ENCODE data around the gene PIK3R5.

DNA sequence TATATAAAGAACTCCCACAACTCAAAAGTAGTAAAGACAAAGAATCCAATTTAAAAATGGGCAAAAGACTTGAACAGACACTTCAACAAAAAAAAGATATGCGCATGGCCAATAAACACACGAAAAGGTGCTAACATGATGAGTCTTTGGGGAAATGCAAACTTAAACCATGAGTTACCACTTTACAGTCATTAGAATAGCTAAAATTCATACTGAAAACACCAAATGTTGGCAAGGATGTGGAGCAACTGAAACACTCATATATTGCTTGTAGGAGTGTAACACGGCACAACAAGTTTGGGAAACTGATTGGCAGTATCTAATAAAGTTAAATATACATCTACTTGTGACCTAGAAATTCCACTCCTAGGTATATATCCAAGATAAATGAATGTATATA is 3.0 kb upstream of the PIK3R5 start:
- TF ChIP-seq, protein P1, sequence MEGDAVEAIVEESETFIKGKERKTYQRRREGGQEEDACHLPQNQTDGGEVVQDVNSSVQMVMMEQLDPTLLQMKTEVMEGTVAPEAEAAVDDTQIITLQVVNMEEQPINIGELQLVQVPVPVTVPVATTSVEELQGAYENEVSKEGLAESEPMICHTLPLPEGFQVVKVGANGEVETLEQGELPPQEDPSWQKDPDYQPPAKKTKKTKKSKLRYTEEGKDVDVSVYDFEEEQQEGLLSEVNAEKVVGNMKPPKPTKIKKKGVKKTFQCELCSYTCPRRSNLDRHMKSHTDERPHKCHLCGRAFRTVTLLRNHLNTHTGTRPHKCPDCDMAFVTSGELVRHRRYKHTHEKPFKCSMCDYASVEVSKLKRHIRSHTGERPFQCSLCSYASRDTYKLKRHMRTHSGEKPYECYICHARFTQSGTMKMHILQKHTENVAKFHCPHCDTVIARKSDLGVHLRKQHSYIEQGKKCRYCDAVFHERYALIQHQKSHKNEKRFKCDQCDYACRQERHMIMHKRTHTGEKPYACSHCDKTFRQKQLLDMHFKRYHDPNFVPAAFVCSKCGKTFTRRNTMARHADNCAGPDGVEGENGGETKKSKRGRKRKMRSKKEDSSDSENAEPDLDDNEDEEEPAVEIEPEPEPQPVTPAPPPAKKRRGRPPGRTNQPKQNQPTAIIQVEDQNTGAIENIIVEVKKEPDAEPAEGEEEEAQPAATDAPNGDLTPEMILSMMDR (IDR thresholded peaks at IDR 0.05 in 2 of 3, conservative IDR thresholded peaks at IDR 0.05 in 1 of 3; ENCODE audit: borderline replicate concordance in 1 of 3, insufficient read depth in 1 of 3, low read depth in 2 of 3, low read length in 2 of 3), result no peak
- TF ChIP-seq POLR2A (IDR thresholded peaks at IDR 0.05; ENCODE audit: borderline replicate concordance, extremely low read depth, insufficient read depth, insufficient read length) (no peak), POLR2AphosphoS5 (IDR thresholded peaks at IDR 0.05; ENCODE audit: low read depth, low read length) (no peak)

All from HCT116 (cell line).